Measurements from ENCODE around the gene NMNAT3. TPM values are rescaled to one million over a fixed set of nuclear protein-coding genes. Genes with fewer than 3 reads are reported as not detected.
A peak's percentile ranks its signal among the peaks of the same experiment; 100 is the strongest.

The NMNAT3 gene
- total RNA-seq, 2 donors from 2014 or later: 1.2 to 1.6 TPM

GRCh38 chr3:139588450-139588849 is 89.3 kb downstream of the NMNAT3 start:
- no peaks in the 10 kb centered on the region for H3K4me1 Mint-ChIP-seq
- H3K27me3 Mint-ChIP-seq (ENCODE audit: insufficient read depth): peaks cover 8% of the 10 kb centered on the region
- no peak overlapping the region for H3K27ac Mint-ChIP-seq
- Histone ChIP-seq H3K4me1 (ENCODE audit: control insufficient read depth, insufficient read depth, low read length) (no peaks in the 10 kb centered on the region), H3K27me3 (ENCODE audit: control insufficient read depth, insufficient read depth, low read length, poor library complexity, severe bottlenecking) (peaks cover 4% of the 10 kb centered on the region), H3K36me3 (ENCODE audit: control insufficient read depth, insufficient read depth, low read length) (no peaks in the 10 kb centered on the region), H3K9me3 (ENCODE audit: control insufficient read depth, low read length) (no peaks in the 10 kb centered on the region), H3K27ac (ENCODE audit: low read depth, low read length) (no peak overlapping the region), H3K9ac (ENCODE audit: extremely low read depth, low read length, poor library complexity, severe bottlenecking) (no peak overlapping the region), H3K4me3 (ENCODE audit: low read length) (no peak overlapping the region)
- 62 to 68% methylated on average over 4 of the region's 4 CpGs for whole genome bisulfite sequencing, 2 experiments (ENCODE audit: insufficient coverage in 1 of 2, insufficient read length in 1 of 2)
- TF ChIP-seq, protein P1, sequence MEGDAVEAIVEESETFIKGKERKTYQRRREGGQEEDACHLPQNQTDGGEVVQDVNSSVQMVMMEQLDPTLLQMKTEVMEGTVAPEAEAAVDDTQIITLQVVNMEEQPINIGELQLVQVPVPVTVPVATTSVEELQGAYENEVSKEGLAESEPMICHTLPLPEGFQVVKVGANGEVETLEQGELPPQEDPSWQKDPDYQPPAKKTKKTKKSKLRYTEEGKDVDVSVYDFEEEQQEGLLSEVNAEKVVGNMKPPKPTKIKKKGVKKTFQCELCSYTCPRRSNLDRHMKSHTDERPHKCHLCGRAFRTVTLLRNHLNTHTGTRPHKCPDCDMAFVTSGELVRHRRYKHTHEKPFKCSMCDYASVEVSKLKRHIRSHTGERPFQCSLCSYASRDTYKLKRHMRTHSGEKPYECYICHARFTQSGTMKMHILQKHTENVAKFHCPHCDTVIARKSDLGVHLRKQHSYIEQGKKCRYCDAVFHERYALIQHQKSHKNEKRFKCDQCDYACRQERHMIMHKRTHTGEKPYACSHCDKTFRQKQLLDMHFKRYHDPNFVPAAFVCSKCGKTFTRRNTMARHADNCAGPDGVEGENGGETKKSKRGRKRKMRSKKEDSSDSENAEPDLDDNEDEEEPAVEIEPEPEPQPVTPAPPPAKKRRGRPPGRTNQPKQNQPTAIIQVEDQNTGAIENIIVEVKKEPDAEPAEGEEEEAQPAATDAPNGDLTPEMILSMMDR (conservative IDR thresholded peaks at IDR 0.05): peak; percentile 77
- H3K9me3 Mint-ChIP-seq: peaks cover 19% of the 10 kb centered on the region
- H3K36me3 Mint-ChIP-seq (ENCODE audit: low read depth): peaks cover 2% of the 10 kb centered on the region
- DNase-seq: peak; percentile 91
- no peak overlapping the region for H3K4me3 Mint-ChIP-seq

DNA sequence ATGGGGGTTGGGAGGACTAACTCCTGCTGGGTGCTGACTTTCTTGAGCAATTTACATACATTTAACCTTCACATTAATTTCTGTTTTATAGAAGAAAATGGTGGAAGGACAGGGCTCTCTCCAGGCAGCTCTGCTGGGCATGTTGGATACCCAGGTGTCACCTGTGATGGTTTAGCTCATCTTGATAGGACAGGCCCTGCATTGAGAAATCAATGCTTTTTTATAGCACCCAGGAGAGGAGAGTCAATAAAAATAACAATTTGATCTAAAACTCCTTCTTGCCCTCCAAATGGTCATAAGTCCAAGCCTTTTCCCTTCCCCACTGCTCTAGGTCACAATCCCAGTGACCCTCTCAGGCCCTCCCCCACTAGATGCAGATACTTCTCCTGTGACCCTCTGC is 90.0 kb downstream of the NMNAT3 start:
- no peak overlapping the region for H3K27ac ChIP-seq (ENCODE audit: low read depth, low read length)
- H3K9me3 Mint-ChIP-seq: peaks cover 13% of the 10 kb centered on the region
- no peaks in the 10 kb centered on the region for H3K9me3 ChIP-seq (ENCODE audit: control insufficient read depth, low read length)
- no peak overlapping the region for H3K9ac ChIP-seq (ENCODE audit: extremely low read depth, low read length, poor library complexity, severe bottlenecking)
- no peaks in the 10 kb centered on the region for H3K4me1 Mint-ChIP-seq
- H3K4me1 ChIP-seq (ENCODE audit: control insufficient read depth, insufficient read depth, low read length): no peaks in the 10 kb centered on the region
- no peak for DNase-seq
- H3K4me3 Mint-ChIP-seq: no peak overlapping the region
- H3K27me3 ChIP-seq (ENCODE audit: control insufficient read depth, insufficient read depth, low read length, poor library complexity, severe bottlenecking): peaks cover 4% of the 10 kb centered on the region
- TF ChIP-seq, protein P1 (conservative IDR thresholded peaks at IDR 0.05): no peak
- H3K27ac Mint-ChIP-seq: no peak overlapping the region
- peaks cover 8% of the 10 kb centered on the region for H3K27me3 Mint-ChIP-seq (ENCODE audit: insufficient read depth)
- no peaks in the 10 kb centered on the region for H3K36me3 Mint-ChIP-seq (ENCODE audit: low read depth)
- no peak overlapping the region for H3K4me3 ChIP-seq (ENCODE audit: low read length)
- no peaks in the 10 kb centered on the region for H3K36me3 ChIP-seq (ENCODE audit: control insufficient read depth, insufficient read depth, low read length)

DNA sequence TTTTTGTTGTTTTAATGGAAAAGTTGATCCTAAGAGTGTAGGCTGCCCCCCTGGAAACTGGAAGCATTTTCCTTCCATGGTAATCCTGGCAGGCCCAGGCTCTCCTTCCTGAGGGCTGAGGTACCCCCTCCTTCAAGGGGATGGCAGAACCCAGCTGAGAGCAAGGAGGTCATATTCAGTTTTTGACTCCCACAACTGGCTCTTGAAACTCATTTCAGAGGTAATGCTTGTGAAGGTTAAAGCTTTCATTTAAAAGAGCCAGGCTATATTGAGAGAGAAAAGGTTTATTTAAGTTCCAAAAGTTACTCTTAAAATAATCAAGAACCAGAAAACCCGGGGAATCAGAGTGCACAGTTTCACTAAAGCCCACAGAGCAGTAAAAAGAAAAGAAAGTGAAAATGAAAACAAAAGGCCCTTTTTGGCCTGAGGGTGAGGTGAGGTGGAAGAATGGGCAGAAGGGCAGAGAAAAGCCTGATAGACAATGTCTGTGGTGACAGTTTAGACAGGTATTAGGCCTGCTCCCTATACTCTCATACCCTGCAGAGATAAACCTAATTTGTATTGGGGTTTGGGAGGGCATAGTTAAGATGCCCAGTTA is 91.3 kb downstream of the NMNAT3 start:
- H3K27ac Mint-ChIP-seq: no peak overlapping the region
- Histone ChIP-seq H3K36me3 (ENCODE audit: control insufficient read depth, insufficient read depth, low read length) (no peaks in the 10 kb centered on the region), H3K9ac (ENCODE audit: extremely low read depth, low read length, poor library complexity, severe bottlenecking) (no peak overlapping the region), H3K27me3 (ENCODE audit: control insufficient read depth, insufficient read depth, low read length, poor library complexity, severe bottlenecking) (peaks cover 4% of the 10 kb centered on the region), H3K4me3 (ENCODE audit: low read length) (no peak overlapping the region), H3K4me1 (ENCODE audit: control insufficient read depth, insufficient read depth, low read length) (no peaks in the 10 kb centered on the region), H3K9me3 (ENCODE audit: control insufficient read depth, low read length) (no peaks in the 10 kb centered on the region), H3K27ac (ENCODE audit: low read depth, low read length) (no peak overlapping the region)
- H3K4me3 Mint-ChIP-seq: no peak overlapping the region
- TF ChIP-seq, protein P1 (conservative IDR thresholded peaks at IDR 0.05): no peak
- DNase-seq: no peak
- WGBS, 2 experiments (ENCODE audit: insufficient coverage in 1 of 2, insufficient read length in 1 of 2): 83 to 100% methylated on average over 1 of the region's 1 CpG
- H3K36me3 Mint-ChIP-seq (ENCODE audit: low read depth): no peaks in the 10 kb centered on the region
- H3K9me3 Mint-ChIP-seq: peaks cover 7% of the 10 kb centered on the region
- peaks cover 8% of the 10 kb centered on the region for H3K27me3 Mint-ChIP-seq (ENCODE audit: insufficient read depth)
- H3K4me1 Mint-ChIP-seq: no peaks in the 10 kb centered on the region
